PC-9 (cell line): ENCODE data around the gene SASH1. TPM values are rescaled to one million over a fixed set of nuclear protein-coding genes. Genes with fewer than 3 reads are reported as not detected.

ENCODE experiments used
- BruUV-seq: library from RNA; stranded (reverse); fragments of 400-500 nt; replicated peaks from 2 replicates; lab custom pipeline; 2021; lab: Mats Ljungman, UMichigan
- CTCF ChIA-PET: fragments of 300-600 bp; sonication (Branson Sonifier 250); formaldehyde crosslinking; loops from one replicate; lab custom pipeline; 2022; ENCODE audit warnings: antibody characterized with exemption; lab: Charles Lee
- POLR2A ChIA-PET: fragments of 300-600 bp; sonication (Branson Sonifier 250); formaldehyde crosslinking; loops from one replicate; lab custom pipeline; 2022; ENCODE audit warnings: antibody characterized with exemption; ENCODE audit not compliant: unreplicated experiment; lab: Charles Lee
- DNase-seq, 2 experiments: peaks; one replicate each; pipeline versions ENCODE4 v3.0.0 to v3.0.0-alpha.2; 2015 to 2022; ENCODE audit warnings: mixed read lengths in 1 of 2
- H2AFZ ChIP-seq: fragments of 200-600 bp; sonication (generic); 2 replicates; pipeline ENCODE4 v1.8.1; 2017; ENCODE audit warnings: antibody characterized with exemption
- H3F3A ChIP-seq: fragments of 200-600 bp; sonication (generic); 2 replicates; pipeline ENCODE4 v1.8.1; 2017; ENCODE audit warnings: antibody characterized with exemption, mild to moderate bottlenecking, low read depth; ENCODE audit not compliant: insufficient read depth
- H3K27ac ChIP-seq: fragments of 200-600 bp; sonication (generic); 2 replicates; pipeline ENCODE4 v1.6.1; 2016; ENCODE audit warnings: mixed run types
- H3K27me3 ChIP-seq: fragments of 200-600 bp; sonication (generic); 2 replicates; pipeline ENCODE4 v1.6.1; 2016; ENCODE audit warnings: low read depth, mixed run types; ENCODE audit not compliant: insufficient read depth
- H3K36me3 ChIP-seq: fragments of 200-600 bp; sonication (generic); 2 replicates; pipeline ENCODE4 v1.6.1; 2016; ENCODE audit warnings: low read depth, mixed run types
- H3K4me1 ChIP-seq: fragments of 200-600 bp; sonication (generic); replicated peaks from 2 replicates; pipeline ENCODE4 v1.6.1; 2016; ENCODE audit warnings: mixed run types; ENCODE audit not compliant: insufficient read depth
- H3K4me2 ChIP-seq: fragments of 200-600 bp; sonication (generic); 2 replicates; pipeline ENCODE4 v1.6.1; 2017; ENCODE audit warnings: mixed run types
- H3K4me3 ChIP-seq: fragments of 200-600 bp; sonication (generic); 2 replicates; pipeline ENCODE4 v1.6.1; 2016; ENCODE audit warnings: mixed run types
- H3K79me2 ChIP-seq: fragments of 200-600 bp; sonication (generic); 2 replicates; pipeline ENCODE4 v1.6.1; 2017; ENCODE audit warnings: low read depth, mixed run types
- H3K9me2 ChIP-seq: fragments of 200-600 bp; sonication (generic); 2 replicates; pipeline ENCODE4 v1.8.1; 2017; ENCODE audit warnings: mild to moderate bottlenecking; ENCODE audit not compliant: insufficient read depth
- H3K9me3 ChIP-seq: fragments of 200-600 bp; sonication (generic); 2 replicates; pipeline ENCODE4 v1.8.1; 2016; ENCODE audit warnings: low read depth; ENCODE audit not compliant: insufficient read depth
- H4K20me1 ChIP-seq: fragments of 200-600 bp; sonication (generic); 2 replicates; pipeline ENCODE4 v1.8.1; 2017; ENCODE audit not compliant: insufficient read depth
- EZH2 ChIP-seq: fragments of 200-600 bp; sonication (generic); IDR thresholded peaks from 2 replicates; pipeline ENCODE4 v1.8.0; 2017; ENCODE audit warnings: antibody characterized with exemption, low read depth
- intact Hi-C: fragments of 100-400 bp; cut with micrococcal nuclease; formaldehyde crosslinking; loops from one replicate; pipeline ENCODE4 v1.10.0; 2022; ENCODE audit not compliant: unreplicated experiment
- total RNA-seq: library from RNA; stranded (reverse); gene quantifications from 2 replicates; pipeline ENCODE4 v1.2.3, GENCODE V29; 2021
- TF ChIP-seq, protein P1 (sequence below): fragments of 200-600 bp; sonication (generic); conservative IDR thresholded peaks from 2 replicates; pipeline ENCODE4 v1.6.1; 2017; ENCODE audit warnings: mixed run types, antibody characterized with exemption, mild to moderate bottlenecking, moderate library complexity

The SASH1 gene
- total RNA-seq, 1 experiment from 2014 or later: 32.9 TPM

- no TSS peak for BruUV-seq
- no peaks in the 10 kb centered on the region for H3K36me3 ChIP-seq
- no peaks in the 10 kb centered on the region for H3K9me2 ChIP-seq
- intact Hi-C loops: no loop called here
- ChIA-PET CTCF (no interaction called here), POLR2A (no interaction called here)
- 0 out of 2 replicates have a peak, but pooled peaks cover 7% of the 10 kb centered on the region for H3K4me1 ChIP-seq
- H3K9me3 ChIP-seq: no peaks in the 10 kb centered on the region
- DNase-seq: no peak
- H2AFZ ChIP-seq: no peak overlapping the region
- H3K27ac ChIP-seq: no peak overlapping the region
- TF ChIP-seq EZH2: no peak
- TF ChIP-seq, protein P1, sequence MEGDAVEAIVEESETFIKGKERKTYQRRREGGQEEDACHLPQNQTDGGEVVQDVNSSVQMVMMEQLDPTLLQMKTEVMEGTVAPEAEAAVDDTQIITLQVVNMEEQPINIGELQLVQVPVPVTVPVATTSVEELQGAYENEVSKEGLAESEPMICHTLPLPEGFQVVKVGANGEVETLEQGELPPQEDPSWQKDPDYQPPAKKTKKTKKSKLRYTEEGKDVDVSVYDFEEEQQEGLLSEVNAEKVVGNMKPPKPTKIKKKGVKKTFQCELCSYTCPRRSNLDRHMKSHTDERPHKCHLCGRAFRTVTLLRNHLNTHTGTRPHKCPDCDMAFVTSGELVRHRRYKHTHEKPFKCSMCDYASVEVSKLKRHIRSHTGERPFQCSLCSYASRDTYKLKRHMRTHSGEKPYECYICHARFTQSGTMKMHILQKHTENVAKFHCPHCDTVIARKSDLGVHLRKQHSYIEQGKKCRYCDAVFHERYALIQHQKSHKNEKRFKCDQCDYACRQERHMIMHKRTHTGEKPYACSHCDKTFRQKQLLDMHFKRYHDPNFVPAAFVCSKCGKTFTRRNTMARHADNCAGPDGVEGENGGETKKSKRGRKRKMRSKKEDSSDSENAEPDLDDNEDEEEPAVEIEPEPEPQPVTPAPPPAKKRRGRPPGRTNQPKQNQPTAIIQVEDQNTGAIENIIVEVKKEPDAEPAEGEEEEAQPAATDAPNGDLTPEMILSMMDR: no peak
- H3K27me3 ChIP-seq: no peaks in the 10 kb centered on the region
- no peaks in the 10 kb centered on the region for H3K79me2 ChIP-seq
- no peak overlapping the region for H3K4me3 ChIP-seq
- H4K20me1 ChIP-seq: no peaks in the 10 kb centered on the region
- H3K4me2 ChIP-seq: no peak overlapping the region
- no peaks in the 10 kb centered on the region; the same call in 1 of the 2 replicates for H3F3A ChIP-seq
Measured at GRCh38 chr6:148392671-148393070, 50.0 kb downstream of the SASH1 start.

DNA sequence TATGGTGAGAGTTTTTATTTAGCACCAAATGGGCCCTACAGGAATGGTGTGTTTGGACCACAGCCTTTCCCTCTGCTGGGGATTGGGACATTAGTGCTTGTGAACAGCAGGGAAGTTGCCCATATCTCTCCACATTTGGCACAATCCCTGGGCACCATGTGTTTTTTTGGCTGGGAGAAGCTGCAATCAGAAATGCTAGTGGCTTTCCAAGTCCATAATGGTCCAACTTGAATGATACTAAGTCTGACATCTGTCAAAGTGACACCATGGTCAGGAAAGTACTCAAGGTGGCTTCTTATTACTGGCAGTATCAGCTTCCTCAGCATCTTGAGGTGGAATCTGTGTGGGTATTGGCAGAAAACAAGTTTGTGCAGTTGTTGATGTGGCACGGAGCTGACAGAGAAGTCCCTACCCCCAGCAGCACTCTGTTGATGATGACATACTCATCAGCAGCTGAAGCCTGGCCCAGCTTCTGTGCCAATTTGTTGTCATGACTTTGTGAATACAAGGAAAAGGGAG lies 53.0 kb downstream of the SASH1 start:
- H4K20me1 ChIP-seq: no peaks in the 10 kb centered on the region
- CTCF ChIA-PET: no interaction called here
- intact Hi-C loops: no loop called here
- no peaks in the 10 kb centered on the region; the same call in 1 of the 2 replicates for H3F3A ChIP-seq
- POLR2A ChIA-PET: no interaction called here
- no peaks in the 10 kb centered on the region for H3K36me3 ChIP-seq
- H3K4me2 ChIP-seq: no peak overlapping the region
- 0 out of 2 replicates have a peak, but pooled peaks cover 7% of the 10 kb centered on the region for H3K4me1 ChIP-seq
- TF ChIP-seq EZH2: no peak
- TF ChIP-seq, protein P1: no peak
- no peaks in the 10 kb centered on the region for H3K9me2 ChIP-seq
- no peak overlapping the region for H2AFZ ChIP-seq
- no peak overlapping the region for H3K4me3 ChIP-seq
- no TSS peak for BruUV-seq
- DNase-seq: no peak
- no peak overlapping the region for H3K27ac ChIP-seq
- H3K79me2 ChIP-seq: no peaks in the 10 kb centered on the region
- no peaks in the 10 kb centered on the region for H3K27me3 ChIP-seq
- H3K9me3 ChIP-seq: no peaks in the 10 kb centered on the region

DNA sequence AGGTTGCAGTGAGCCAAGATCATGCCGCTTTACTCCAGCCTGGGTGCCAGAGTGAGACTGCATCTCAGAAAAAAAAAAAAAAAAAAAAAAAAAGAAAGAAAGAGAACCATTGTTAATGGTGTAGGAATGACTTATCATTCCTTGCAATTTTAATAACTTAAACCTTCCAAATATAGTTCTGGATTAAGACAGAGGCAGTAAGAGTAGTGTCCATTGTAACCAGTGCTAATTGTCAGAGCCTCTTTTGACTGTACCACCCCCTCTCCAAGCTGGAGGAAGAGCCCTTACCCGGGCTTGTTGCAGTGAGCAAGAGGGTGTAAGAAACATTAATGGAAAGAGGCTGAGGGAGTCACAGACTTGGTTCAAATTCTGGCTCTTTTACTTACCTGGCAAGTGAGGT lies 53.8 kb downstream of the SASH1 start:
- Histone ChIP-seq H4K20me1 (no peaks in the 10 kb centered on the region), H3K79me2 (no peaks in the 10 kb centered on the region), H3F3A (no peaks in the 10 kb centered on the region; the same call in 1 of the 2 replicates), H3K4me3 (no peak overlapping the region), H3K4me1 (0 out of 2 replicates have a peak, but pooled peaks cover 7% of the 10 kb centered on the region), H3K27me3 (no peaks in the 10 kb centered on the region), H3K36me3 (no peaks in the 10 kb centered on the region), H3K9me2 (no peaks in the 10 kb centered on the region), H3K9me3 (no peaks in the 10 kb centered on the region), H3K4me2 (no peak overlapping the region), H2AFZ (no peak overlapping the region), H3K27ac (no peak overlapping the region)
- ChIA-PET CTCF (no interaction called here), POLR2A (no interaction called here)
- TF ChIP-seq, protein P1: no peak
- DNase-seq: no peak
- intact Hi-C loops: no loop called here
- no TSS peak for BruUV-seq
